NCI-H2227 treated with DMSO at 0.1 percent for 48 hours (cell line): Measurements from ENCODE around the gene NRIP3.
"Not testable (repeated sequence)": the region's sequence is repeated elsewhere in the genome, so short reads cannot be mapped to it uniquely, and the experiment has no call there.

ENCODE experiments used
- DNase-seq: peaks from one replicate; lab custom pipeline; 2025; lab: John Stamatoyannopoulos, UW

The NRIP3 gene

DNA sequence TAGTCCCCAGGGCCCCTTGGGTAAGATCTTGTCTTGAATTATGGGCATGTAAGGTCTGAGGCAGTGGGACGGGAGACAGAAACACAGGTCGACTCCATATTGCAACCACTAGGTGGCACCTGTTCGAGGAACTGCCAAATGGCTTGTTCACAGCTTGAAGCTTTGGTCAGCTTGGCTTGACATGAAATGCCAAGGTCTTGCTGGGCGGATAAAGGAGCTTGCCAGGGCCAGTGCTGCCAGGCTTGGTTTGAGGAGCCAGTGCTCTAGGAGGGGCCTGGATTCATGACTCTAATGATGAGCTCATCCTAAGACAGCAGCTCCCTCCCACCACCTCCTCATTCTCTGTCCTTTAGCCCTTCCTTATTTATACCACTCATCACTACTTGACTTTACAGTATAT is 11.9 kb upstream of the NRIP3 start:
- DNase-seq = peak; percentile 71

DNA sequence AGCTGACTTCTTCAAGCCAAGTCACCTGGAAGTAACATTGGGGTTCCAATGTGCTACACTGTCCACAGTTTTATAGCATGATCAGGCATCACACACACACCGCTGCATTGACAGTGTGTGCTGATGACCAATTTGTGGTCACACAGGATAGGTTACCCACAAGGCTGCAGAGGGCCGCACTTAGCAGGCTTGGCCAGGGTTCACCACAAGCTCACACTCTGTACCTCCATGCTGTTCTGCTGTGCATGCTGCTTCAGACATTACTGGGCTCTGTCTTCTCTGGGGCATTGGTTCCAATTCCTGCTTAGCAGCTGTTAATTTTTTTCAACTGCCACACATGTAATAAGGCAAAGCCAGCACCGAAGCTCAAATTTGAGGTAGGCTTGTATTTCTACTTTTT is 11.0 kb upstream of the NRIP3 start:
- DNase-seq = no peak

DNA sequence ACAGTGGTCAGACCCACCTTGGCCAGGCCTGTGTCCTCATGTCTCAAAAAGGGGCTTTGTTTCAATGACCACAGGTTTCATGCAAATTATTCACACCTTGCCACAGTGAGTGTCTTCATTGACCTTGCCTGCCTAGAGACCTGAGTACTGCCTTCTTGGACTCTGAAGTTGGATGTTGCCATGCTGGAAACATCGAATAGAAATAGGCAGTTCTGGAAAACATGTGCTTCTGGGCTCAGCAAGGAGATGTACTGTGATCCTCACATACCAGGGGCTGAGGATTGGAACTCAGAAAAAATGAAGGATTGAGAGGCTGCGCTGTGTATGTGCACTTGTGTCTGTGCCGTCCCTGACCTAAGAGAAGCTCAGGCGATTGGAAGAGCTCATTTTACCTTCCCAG is 9.6 kb upstream of the NRIP3 start:
- DNase-seq = no peak

- DNase-seq = not testable (repeated sequence)
Observed at GRCh38 chr11:9009538-9009937, 5.7 kb upstream of the NRIP3 start.

- no peak for DNase-seq
Observed at GRCh38 chr11:9008661-9009060, 4.9 kb upstream of the NRIP3 start.

DNA sequence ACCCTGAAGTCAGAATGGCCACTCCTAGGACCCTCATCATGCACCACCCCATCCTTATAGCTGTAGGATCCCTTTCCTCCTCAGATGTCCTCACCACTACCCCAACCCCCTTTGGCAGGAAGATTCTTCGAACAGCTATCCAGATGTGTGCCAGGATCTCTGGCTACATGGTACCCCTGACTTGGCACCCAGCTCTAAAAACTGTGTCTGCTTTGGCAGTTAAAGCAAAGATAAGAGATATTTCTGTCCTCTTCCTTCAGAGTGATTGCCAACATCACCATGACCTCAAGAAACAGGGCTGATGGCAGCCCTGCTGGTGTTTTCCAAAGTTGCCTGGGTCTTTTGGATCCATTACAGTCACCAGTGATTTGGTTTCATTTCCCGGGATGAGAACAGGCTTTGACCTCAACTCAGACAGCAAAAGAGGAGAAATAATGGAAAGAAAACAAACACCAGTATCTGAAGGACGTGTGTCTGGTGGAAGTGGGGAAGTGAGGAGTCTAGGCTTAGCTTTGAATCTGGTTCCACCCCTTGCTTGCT is 4.3 kb upstream of the NRIP3 start:
- no peak for DNase-seq

- DNase-seq = no peak
Observed at GRCh38 chr11:9005087-9005486, 1.3 kb upstream of the NRIP3 start.

- DNase-seq = peak; percentile 16
Observed at GRCh38 chr11:9004183-9004926, 554 bp upstream of the NRIP3 start.

GRCh38 chr11:9002920-9003572 is 755 bp downstream of the NRIP3 start:
- DNase-seq = no peak

GRCh38 chr11:9001736-9002135 is 2.1 kb downstream of the NRIP3 start:
- no peak for DNase-seq

GRCh38 chr11:8998017-8998416 is 5.8 kb downstream of the NRIP3 start:
- no peak for DNase-seq

DNA sequence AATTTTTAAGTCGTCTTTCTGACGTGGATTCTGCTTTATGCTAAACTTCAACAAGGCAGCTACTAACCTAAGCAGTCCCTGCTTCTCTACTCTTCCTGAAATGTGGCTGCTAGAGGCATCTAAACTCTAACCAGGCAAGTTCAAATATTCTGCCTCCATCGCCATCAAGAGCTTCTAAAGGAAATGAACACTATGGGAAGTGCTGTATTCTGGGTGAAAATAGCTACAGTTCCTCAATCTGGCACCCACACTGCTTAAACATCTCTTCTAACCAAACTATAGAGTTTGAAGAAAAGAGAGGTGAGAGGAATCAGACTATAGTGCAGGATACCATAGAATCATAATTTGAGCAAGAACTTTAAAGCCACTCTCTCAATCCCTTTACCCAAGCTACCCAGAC is 6.3 kb downstream of the NRIP3 start:
- no peak for DNase-seq

GRCh38 chr11:8989453-8989852 is 14.3 kb downstream of the NRIP3 start:
- no peak for DNase-seq

- DNase-seq = no peak
Observed at GRCh38 chr11:8988329-8989234, 15.2 kb downstream of the NRIP3 start.

DNA sequence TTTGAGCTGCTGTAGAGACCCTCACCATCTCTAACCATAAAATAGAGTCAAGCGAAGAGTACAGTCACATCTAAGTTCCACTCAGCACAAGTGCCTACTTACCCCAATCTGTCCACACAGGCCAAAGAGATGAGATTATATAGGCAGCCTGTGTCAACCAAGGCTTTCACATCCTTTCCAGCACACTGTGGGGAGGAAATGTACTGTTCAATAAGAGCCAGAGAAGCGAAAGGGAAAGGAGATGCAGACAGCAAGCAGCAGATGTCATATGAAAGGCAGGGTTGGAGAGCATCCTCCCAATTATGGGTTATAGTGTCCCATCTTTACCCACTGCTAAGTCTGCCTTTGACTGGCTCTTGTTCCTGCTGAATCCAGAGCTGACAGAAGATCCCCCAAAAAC is 16.4 kb downstream of the NRIP3 start:
- no peak for DNase-seq

DNA sequence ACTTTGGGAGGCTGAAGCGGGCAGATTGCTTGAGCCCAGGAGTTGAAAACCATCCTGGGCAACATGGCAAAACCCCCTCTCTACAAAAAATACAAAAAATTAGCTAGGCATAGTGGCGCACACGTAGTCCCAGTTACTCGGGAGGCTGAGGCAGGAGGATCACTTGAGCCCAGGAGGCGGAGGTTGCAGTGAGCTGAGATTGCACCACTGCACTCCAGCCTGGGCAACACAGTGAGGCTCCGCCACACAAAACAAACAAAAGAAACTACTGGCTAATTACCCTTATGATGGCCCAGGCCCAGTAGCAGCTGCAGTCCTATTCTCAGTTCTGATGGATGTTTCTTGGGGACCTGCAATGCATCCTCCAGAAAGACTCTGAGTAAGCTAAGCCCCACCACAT is 17.0 kb downstream of the NRIP3 start:
- not testable (repeated sequence) for DNase-seq

DNA sequence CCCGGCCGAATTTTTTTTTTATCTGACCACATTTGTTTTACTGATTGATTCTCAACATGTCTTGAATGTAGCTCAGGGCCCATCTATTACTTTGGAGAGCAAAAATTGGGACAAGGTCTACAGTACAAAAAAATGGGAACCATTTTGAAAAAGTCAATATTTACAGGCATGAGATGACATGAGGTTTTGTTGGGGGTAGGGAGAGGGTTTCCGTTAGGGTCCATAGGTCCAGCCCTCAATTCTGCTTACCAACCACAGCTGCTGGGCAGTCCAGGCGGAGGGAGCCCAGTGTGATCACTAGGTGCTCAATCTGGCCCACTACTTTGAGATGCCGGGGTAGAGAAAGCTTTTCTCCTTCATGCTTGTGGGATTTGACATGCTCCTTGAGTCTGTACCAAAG is 18.3 kb downstream of the NRIP3 start:
- no peak for DNase-seq

DNA sequence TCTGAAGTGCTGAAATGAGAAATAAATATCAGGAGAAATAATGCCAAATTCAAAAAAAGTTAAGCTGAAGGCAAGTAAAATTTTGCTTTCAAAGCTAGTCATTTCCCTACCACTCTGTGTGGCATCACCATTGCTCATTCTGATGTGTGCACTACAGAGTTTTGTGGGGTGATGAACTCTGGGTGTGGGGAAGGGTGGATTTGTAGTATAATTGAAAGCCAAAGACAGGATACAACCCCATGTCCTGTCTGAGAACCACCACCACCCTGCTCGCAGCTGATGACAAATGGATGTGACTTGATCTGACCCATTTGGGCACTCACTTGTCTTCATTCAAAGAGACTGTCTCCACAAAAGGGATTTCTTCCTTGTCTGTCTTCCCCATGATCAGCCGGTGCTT is 20.2 kb downstream of the NRIP3 start:
- no peak for DNase-seq

DNA sequence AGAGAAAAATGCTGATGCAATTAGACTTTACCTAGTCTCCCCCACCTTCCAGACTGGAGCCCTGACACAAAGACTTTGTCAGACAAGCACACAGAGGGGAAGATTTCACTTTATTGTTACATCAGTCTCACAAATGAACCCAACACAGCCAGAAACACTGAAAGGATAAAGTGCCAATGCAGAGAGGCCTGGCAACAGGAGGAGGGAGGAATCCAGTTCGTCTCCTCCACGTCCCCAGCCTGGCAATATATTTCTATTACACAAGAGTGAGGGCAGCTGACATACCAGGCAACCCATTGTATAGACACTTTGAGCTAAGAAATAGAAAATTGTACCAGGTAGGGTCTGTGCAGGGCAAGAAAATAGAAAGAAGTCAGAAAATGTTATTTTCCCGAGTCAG is 23.3 kb downstream of the NRIP3 start:
- DNase-seq = no peak

GRCh38 chr11:8979365-8979764 is 24.4 kb downstream of the NRIP3 start:
- not testable (repeated sequence) for DNase-seq

- DNase-seq = no peak
Observed at GRCh38 chr11:8973121-8973520, 30.7 kb downstream of the NRIP3 start.

- DNase-seq = no peak
Observed at GRCh38 chr11:8971924-8972316, 31.9 kb downstream of the NRIP3 start.
